NT2/D1 (cell line): Measurements from ENCODE around the gene RAPGEF4.

Experiments used
- SUZ12 ChIP-seq: IDR thresholded peaks from 2 replicates; pipeline ENCODE4 v1.6.1; 2011; ENCODE audit not compliant: insufficient read length, insufficient read depth; ENCODE audit errors: extremely low read depth
- YY1 ChIP-seq: IDR thresholded peaks from 2 replicates; pipeline ENCODE4 v1.6.1; 2011; ENCODE audit not compliant: insufficient read length, insufficient read depth
- ZNF274 ChIP-seq: IDR thresholded peaks from 2 replicates; pipeline ENCODE4 v1.6.1; 2011; ENCODE audit warnings: mild to moderate bottlenecking, low read depth, low read length

GRCh38 chr2:172926785-172927640, 191.4 kb downstream of the RAPGEF4 start:
- no peak for TF ChIP-seq ZNF274
- no peak for TF ChIP-seq YY1
- TF ChIP-seq SUZ12: no peak
